ENCODE data around the gene HYAL1. TPM values are rescaled to one million over a fixed set of nuclear protein-coding genes. Genes with fewer than 3 reads are reported as not detected.
A peak's percentile ranks its signal among the peaks of the same experiment; 100 is the strongest.

Gene HYAL1
- total RNA-seq, 4 donors from 2014 or later = 16.5 to 26.5 (median 20.8) TPM

DNA sequence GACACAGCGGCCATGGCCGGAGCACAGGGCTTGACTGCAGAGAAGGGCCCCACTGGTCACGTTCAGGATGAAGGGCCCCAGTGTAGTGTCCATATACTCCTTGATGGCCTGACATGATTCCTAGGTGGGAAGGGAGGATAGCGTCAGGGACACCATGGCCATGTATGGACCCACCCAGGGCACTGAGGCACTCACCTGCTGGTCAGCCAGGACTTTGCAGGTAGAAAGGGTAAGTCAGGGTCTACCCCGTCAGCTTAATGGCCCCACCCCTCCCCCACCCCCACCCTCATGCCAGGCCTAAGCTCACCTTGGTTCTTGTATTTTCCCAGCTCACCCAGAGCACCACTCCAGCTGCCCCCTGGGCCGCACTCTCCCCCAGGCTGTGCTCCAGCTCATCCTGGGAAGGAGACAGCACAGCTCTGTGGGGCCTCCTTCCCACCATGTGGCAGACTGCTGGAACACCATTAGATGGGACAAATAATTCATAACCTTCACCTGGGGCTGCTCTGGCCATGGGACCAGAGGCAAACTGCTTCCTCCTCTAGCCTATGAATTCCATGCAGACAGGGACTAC, 2.6 kb downstream of the HYAL1 start:
- Histone ChIP-seq H3K4me3 (peak overlapping the region in 1 of 4 donors; percentile 82), H3K27ac (peak overlapping the region; percentile 75 to 97 (median 91)), H3K4me1 (peaks cover 0 to 59% (median 40%) of the 10 kb centered on the region in 4 donors), H3K36me3 (peaks cover 0 to 16% (median 0%) of the 10 kb centered on the region in 3 donors), H3K27me3 (no peaks in the 10 kb centered on the region), H3K9me3 (no peaks in the 10 kb centered on the region)
- no peak for DNase-seq (ENCODE audit: low spot score in 2 of 2)
- no peak for TF ChIP-seq EP300 (IDR thresholded peaks at IDR 0.05)
- TF ChIP-seq CTCF (IDR thresholded peaks at IDR 0.05) = no peak
- TF ChIP-seq POLR2A (IDR thresholded peaks at IDR 0.05) = no peak
- 61 to 64% methylated on average over 5 to 6 of the region's 6 CpGs for WGBS, 2 donors

DNA sequence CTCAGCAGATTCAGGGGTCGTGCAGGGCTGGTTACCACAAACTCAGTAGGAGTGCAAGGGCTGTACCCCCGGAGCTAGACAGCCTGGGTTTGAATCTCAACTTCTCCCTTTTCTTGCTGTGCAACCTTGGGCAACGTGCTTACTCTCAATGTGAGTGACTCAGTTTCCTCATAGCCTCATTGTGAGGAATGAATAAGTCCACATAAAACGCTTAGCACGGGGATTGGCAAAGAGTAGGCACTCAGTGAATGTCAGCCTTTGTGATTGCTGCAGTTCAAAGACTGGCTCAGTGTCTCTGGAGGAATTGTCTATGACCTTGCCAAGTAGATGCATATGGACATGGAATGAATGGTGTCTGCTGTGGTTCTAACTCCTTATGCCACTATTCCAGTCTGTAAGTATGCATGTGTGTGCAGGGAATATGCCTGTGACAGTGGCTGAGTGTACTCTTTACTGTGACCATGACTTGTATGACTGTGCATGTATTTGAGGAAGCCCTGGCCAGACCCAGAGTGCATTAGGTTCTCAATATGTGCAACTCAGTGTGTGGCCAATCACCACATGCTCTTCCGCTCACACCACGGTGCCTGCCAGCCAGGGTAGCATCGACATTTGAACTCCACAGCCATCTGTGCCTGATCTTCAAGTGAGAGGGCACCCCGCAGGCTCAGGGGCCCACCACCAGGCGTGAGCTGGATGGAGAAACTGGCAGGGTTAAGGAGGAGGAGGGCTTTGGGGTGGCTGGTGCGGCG, 3.3 kb downstream of the HYAL1 start:
- Histone ChIP-seq H3K36me3 (peaks cover 0 to 16% (median 0%) of the 10 kb centered on the region in 3 donors), H3K4me1 (peaks cover 0 to 59% (median 40%) of the 10 kb centered on the region in 4 donors), H3K27ac (peak overlapping the region; percentile 75 to 97 (median 91)), H3K9me3 (no peaks in the 10 kb centered on the region), H3K27me3 (no peaks in the 10 kb centered on the region), H3K4me3 (peak overlapping the region; percentile 42 to 82 (median 74))
- no peak for DNase-seq (ENCODE audit: low spot score in 2 of 2)
- TF ChIP-seq EP300 (IDR thresholded peaks at IDR 0.05) (no peak), CTCF (IDR thresholded peaks at IDR 0.05) (peak in 1 of 5 experiments; percentile 24)
- WGBS, 2 donors = 19 to 35% methylated on average over 12 of the region's 12 CpGs

GRCh38 chr3:50299638-50299928, 3.8 kb downstream of the HYAL1 start:
- Histone ChIP-seq H3K36me3 (peaks cover 0 to 16% (median 0%) of the 10 kb centered on the region in 3 donors), H3K4me1 (peaks cover 0 to 59% (median 40%) of the 10 kb centered on the region in 4 donors), H3K4me3 (peak overlapping the region; percentile 42 to 82 (median 74)), H3K9me3 (no peaks in the 10 kb centered on the region), H3K27me3 (no peaks in the 10 kb centered on the region), H3K27ac (peak overlapping the region; percentile 75 to 97 (median 91))
- no peak for TF ChIP-seq CTCF (IDR thresholded peaks at IDR 0.05)
- TF ChIP-seq POLR2A (IDR thresholded peaks at IDR 0.05) = no peak
- no peak for TF ChIP-seq EP300 (IDR thresholded peaks at IDR 0.05)
- no peak for DNase-seq (ENCODE audit: low spot score in 2 of 2)
- WGBS, 2 donors = 0 to 1% methylated on average over 11 to 12 of the region's 12 CpGs

DNA sequence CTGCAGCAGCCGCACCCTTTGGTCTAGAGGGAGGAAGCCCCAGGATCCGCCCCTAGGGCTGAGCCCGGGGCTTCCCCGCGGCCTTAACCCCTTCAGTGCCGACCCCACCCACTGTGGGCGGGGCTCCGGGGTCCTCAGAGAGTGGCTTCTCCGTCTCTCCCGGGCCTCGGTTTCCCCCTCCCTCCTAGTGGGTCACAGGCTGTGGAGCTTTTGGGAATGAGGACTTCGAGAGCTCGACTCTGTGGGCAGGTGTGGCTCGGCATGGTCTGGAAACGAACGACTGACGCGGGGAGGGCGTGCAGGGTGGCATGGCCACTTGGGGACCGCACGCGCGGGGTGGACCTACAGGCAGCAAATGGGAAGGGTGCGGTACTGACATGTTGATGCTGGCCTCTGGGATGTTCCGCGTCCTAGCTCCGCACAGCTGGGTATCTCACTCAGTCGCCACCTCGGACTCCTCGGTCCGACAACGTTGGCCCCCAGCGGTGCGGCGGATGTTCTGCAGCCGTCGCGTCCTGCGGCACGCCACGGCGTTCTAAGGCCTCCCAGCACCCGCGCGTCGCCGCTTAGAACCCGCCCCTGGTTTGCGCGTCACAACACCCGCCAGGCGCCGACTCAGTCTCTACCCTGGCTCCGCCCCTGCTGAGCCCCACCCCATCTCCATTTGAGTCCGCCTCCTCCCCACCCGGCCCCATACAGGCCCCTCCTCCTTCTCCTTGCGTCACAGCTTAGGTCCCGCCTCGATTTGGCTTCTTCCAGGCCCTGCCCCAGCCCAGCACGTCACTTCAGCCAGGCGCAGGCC, 4.3 kb downstream of the HYAL1 start, which contains the start of the genes HYAL3 and NAA80:
Gene HYAL3 (minus strand): TSS at position 570 of the 802 bp plus-strand sequence. CDS start 3,803 bp downstream, outside the sequence.
Gene NAA80 (minus strand): TSS at position 570 of the 802 bp plus-strand sequence. CDS start 1,942 bp downstream, outside the sequence.
- H3K9me3 ChIP-seq = no peaks in the 10 kb centered on the region
- H3K27ac ChIP-seq = peak within 1 kb of the TSS; percentile 93 to 98 (median 96)
- TF ChIP-seq CTCF (IDR thresholded peaks at IDR 0.05) (peak; percentile 13 to 89 (median 33)), POLR2A (IDR thresholded peaks at IDR 0.05) (peak; percentile 87 to 98), EP300 (IDR thresholded peaks at IDR 0.05) (peak; percentile 81 to 97)
- H3K36me3 ChIP-seq = peaks cover 0 to 16% (median 0%) of the 10 kb centered on the region in 3 donors
- peak within 1 kb of the TSS; percentile 42 to 82 (median 74) for H3K4me3 ChIP-seq
- H3K4me1 ChIP-seq = peaks cover 0 to 59% (median 40%) of the 10 kb centered on the region in 4 donors
- DNase-seq (ENCODE audit: low spot score in 2 of 2) = peak; percentile 99
- no peaks in the 10 kb centered on the region for H3K27me3 ChIP-seq
- whole genome bisulfite sequencing, 2 donors = 0 to 1% methylated on average over 34 to 40 of the region's 61 CpGs

Data from tibial nerve (tissue), 4 donors.